Measurements from ENCODE around the gene NTS.

Gene NTS, protein sequence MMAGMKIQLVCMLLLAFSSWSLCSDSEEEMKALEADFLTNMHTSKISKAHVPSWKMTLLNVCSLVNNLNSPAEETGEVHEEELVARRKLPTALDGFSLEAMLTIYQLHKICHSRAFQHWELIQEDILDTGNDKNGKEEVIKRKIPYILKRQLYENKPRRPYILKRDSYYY

DNA sequence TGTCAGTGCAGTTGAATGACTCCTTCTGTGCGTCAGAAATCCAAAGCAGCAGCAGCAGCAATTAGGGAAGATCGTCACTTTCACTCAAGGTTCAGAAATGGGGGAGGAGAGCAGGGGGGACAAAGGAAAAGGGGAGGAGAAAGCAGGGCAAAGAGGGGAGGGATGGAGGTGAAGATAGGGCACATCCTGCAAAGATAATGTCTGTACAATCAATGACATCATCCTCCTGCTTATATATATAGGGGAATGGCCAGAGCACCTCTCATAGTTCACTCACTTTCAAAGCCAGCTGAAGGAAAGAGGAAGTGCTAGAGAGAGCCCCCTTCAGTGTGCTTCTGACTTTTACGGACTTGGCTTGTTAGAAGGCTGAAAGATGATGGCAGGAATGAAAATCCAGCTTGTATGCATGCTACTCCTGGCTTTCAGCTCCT is at the start of gene NTS:
Gene NTS, plus strand, starts transcription at position 265 of the 431 bp plus-strand sequence. Its CDS starts 109 bp downstream, at position 374.
- DNase-seq (ENCODE audit: low read depth), result no peak

DNA sequence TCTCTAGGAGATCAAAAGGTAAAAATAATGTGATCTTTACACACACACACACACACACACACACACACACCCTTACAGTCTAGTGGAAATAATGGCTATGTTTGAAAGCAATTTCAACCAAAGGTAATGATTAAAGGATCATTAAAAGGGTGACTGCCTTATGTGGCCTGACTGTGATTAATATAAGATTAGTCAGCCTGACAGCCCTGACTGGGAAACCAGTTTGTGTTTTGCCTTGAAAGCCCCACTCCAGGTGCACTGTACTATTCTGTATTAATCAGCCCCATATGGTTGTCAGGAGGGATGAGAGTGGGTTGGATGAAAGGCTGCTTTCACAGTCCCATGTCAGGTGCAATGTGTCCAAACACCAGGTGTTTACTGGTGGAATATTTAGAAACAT is 48.3 kb upstream of the NTS start:
- DNase-seq (ENCODE audit: low read depth), result no peak

DNA sequence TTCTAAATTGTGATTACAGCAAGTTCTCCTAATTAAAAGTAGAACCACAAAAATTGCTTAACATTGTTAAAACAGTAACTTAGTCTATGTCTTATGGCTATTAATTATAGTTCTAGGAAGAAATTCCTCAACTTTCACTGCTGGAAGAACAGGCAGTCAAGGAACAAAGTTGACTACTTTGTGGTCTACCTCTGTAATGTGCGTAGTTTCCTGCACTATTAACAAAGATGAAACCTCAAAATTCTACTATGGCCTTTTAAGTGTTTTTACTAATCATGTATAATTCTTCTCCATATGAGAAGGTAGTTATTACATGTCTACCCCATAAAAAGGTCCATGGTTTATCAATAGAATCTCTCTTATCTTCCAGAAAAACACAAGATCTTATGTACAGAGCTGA is 45.5 kb upstream of the NTS start:
- no peak for DNase-seq (ENCODE audit: low read depth)

DNA sequence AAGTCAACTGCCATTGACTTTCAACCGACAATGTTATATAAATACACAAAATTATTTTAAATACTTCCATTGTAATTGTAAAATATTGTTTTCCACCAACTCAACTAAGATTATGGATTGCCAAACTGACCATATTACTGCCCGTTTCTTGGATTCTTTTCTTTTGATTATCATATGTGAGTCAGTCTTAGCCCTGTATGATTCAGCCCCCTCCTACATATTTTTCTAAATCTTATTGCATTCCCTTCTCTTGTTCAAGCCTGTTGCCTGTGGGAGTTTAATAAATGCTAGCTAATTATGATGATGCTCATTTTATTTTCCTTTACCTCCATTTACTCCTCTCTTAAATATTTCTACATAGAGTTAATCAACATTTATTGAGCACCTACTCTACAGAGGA is 44.7 kb upstream of the NTS start:
- DNase-seq (ENCODE audit: low read depth), result no peak

DNA sequence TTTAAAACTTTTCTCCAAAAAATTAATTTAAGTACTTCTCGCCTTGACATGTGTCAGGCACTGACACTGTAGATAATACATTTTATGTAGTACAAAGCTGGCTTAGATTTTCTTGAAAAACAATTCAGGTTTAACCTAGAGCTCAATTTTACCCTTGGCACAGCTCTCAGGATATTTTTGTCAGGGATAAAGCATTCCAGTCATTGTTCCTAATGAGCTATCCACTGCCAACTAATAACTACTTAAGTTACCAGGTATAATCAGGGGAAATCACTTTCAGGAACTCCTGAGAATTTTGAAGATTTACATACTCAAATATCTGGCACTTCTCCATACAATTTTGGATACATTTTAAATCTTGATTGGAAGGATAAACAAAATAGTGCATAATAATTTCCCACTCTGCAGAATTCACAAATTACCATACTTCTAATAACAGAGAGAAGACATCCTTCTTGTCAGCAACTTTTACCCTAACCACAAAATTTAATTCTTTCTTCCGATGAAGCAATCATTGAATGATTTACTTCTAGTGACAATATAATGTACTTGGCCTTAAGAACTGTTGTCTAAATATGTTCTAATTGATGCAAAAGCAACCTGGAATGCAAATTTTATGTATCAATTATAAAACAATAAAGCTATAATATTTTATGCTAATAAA is 42.6 kb upstream of the NTS start:
- no peak for DNase-seq (ENCODE audit: low read depth)

DNA sequence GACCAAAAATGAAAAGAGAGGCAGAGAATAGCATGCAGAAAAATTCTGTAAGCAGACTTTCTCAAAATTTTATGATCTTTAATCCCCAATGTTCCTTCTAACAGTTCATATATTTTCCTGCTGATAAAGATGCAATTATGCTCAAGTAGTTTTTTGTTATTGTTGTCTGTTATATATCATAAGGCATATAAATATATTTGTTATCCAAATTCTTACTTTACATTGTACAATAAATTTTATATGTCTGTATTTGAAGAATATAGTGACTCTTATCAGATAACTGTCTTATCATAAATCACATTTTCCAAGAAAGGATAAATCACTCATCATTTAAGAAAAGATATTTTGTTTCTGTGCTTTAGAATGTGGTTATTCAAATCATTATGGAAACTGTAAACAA is 40.5 kb upstream of the NTS start:
- DNase-seq (ENCODE audit: low read depth), result no peak

DNA sequence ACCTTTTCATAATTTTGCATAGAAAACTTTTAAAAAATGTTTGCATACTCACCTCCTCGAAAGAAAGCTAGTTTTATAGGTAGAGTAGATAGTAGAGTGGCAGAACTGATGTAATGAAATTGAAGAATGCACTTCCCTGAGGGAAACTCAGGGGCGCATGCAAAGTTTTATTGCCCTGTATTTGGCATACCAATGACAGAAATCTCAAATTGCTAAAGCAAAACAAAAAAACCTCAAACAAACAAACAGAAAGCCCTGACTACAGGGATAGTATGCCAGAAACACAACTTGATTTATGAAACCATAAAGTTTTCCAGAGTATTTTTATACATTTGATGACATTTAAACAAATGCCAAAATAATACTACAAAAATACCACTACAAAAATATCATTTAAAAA is 39.7 kb upstream of the NTS start:
- DNase-seq (ENCODE audit: low read depth), result no peak

DNA sequence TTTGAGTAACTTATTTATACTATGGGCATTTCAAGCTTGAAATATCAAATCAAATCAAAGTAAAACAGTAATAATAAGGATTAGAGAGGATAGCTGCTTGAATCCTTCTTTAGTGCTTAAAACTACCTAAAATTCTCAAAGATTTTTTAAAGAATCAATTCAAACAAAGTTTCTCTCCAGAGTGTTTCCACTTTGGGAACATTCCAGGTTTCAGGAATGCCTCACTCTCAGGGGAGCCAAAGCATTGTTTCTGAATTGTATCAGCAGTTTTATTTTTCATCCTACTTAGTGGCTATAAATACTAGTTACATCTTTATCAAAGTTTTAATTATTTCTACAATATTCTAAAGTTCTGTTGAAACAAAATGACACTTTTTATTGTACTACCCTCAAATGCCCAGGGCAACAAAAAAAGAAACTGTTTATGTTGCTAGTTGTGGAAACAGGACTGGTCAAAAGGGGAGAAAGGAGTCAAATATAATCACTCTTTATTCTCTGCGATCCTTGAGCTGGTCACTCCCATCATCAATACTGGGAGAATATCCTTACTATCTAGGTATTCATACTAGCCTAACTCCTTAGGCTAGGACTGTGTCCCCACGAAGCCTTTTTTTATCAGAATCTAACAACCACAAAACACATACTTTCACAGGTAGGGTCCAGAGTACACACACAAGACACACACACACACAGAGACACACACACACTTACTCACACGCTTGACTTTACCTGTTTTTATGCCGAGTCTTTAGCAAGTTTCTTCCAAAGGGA is 38.5 kb upstream of the NTS start:
- DNase-seq (ENCODE audit: low read depth), result no peak

DNA sequence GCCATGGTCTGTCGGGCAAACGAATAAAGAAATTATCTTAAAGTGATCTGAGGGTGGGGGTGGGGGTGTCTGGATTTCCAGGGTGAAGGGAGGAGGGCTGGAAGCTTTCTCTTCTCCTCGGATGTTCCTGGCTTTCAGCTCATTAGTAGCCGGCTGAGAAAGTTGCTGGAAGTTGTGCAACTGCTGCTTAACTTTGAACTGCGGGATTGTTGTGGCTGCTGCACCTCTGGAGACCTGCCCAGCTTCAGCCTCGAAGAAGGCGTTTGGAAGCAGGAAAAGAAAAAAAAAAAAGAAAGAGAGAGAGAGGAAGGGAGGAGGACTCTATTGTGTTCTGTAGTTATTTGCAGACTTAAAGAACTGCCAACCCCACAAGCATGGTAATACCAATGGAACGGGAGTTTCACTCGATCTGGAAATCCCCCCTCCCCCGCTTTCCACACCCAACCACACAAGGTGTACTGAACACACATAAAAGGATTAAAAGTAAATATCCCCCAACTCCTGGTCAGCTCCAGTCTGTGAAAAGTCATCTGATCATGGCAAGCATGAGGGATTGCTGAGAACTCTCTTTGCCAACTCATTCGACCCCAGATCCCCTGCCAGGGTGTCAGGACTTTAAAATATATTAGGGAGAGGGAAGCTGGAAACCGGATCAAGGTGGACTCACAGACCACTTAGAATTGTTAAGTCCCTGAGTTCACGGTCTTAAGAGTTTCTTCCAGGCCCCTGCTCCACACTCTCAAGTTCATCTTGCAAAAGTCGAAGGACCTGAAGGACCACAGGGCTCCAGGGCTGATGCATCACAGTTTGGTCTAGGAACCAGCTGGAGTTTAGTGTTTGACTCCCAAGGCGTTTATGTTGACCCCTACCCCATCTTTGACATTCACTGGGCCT is 37.7 kb upstream of the NTS start, which contains the start of gene RASSF9:
Gene RASSF9, minus strand, starts transcription at position 213 of the 894 bp plus-strand sequence. Its CDS starts 208 bp downstream, at position 5.
- peak; percentile 22 for DNase-seq (ENCODE audit: low read depth)

DNA sequence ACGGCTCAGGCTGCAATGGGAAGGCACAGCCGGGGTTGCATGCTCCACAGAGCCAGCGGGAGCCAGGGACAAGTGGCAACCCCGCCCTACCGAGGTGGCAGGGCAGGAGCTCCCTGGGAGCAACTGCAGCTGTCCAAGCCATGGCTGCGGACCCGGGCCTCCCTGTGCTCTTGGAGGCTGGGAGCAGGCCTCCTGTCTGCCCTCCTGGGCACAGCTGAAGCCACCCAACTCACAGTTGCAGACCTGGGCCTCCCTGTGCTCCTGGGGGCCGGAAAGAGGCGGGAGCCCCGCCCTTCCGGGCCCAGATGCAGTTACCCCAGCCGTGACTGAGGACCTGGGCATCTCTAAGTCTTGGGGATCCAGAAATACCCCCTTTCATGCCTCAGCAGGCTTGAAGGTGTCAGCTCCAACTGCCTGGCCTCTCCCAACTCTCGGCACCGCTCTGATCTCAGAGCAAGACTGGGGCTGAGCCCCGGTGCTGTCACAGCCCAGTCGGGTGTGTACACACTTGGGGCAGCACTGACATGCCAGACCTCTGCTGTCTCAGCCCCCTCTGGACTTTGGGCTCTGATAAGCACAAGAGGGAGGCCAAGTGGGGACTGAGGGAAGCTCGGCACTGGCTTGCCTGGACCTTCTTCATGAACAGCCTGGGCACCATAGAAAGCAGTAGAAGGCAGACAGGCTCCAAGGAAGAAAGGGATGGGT is 30.3 kb upstream of the NTS start:
- DNase-seq (ENCODE audit: low read depth), result no peak

DNA sequence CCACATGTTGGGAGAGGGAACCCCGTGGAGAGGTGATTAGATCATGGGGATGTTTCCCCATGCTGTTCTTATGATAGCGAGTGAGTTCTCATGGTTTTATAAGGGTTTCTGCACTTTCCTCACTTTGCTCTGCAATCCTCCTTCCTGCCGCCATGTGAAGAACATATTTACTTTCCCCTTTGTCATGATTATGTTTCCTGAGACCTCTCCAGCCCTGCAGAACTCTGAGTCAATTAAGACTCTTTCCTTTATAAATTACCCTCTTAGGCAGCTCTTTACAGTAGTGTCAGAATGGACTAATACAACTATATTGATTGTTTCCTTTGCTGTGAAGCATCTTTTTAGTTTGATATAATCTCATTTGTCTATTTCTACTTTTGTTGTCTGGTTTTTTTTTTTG is 24.8 kb upstream of the NTS start:
- DNase-seq (ENCODE audit: low read depth), result no peak

DNA sequence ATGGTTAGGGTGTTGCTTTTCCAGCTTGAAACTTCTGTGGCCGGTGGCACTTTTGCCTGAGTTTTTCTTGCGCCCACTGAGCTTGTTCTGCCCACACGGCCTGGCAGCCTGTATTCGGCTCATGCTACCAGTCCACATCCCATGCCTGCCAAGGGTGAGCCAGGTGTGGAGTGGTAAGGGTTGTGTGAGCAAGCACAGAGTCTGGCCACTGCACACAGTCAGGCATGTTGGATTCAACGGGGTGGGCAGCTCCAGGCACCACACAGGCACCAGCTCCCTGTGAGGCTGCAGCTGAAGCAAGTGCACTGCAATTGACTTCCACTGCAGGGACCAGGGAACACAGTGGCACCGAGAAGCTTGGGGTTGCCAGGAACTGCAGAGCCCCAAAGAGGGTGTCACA is 18.8 kb upstream of the NTS start:
- no peak for DNase-seq (ENCODE audit: low read depth)

DNA sequence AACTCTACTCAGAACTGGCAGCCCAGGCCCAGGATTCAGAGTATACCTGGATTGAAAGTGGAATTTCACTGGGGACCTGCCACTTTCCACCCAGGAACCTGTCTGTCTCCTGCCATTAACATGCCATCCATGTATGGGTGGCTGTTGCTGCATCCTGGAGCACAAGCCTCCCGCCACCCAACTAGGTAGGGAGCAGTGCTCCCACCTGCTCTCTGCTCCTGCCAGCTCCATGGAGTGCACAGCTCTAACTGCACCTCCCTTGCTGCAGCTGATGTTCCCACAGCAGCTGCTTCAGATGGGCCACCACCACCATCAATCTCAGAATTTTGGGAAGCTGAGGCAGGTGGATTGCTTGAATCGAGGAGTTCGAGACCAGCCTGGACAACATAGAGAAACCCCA is 17.1 kb upstream of the NTS start:
- DNase-seq (ENCODE audit: low read depth), result no peak

DNA sequence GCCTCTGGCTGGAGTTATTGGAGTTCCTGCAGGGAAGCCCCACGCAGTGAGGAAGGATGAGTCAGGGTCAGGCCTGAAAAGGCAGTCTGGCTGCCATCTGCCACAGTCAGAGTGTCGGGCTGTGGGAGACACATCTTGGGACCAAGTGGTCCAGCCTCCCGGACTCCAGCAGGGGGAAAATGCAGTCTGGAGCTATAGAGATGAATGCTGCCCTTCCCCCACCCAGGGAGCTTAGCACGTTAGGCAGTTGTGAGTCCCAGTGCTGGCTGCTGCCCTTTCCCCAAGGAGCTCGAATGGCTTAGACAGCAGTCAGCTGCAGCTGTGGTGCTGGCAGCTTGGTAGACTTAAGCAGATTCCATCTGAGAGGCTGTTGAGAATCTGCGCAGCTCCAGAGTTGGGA is 8.2 kb upstream of the NTS start:
- peak; percentile 2 for DNase-seq (ENCODE audit: low read depth)

DNA sequence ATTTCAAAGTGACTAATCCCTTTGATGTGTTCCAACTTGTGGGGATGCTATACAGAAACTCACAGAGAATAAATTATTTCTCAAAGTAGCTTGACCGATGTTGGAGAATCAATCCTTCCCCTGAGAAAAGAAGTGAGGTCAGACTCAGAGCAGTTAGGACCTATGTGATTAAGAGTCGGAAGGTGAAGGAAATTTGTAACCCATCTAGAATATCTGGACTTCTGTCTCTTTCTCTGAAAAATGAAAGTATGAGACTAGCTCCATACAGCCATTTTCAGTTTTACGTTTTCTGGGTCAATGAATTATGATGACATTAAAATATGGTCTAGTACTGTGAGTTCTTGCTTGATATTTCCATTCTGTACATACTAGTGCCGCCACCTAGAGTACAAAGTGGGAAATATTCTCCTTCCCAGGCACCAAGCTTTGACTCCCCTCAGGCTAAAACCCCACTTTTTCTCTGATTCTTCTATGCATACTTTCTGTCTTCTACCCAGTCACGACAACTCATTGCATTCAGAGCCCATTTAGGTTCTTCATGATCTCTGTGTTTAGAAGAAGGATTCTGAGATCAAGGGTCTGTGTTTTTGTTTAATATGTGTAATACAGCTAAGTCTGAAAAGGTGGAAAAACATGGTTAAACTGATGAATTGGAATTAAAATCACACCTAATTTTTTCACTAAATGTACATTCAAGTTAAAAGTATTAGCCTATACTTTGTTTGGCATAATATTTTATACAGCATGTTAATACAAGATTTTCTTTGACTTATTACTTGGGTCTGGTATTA is 6.9 kb upstream of the NTS start:
- peak; percentile 50 for DNase-seq (ENCODE audit: low read depth)

DNA sequence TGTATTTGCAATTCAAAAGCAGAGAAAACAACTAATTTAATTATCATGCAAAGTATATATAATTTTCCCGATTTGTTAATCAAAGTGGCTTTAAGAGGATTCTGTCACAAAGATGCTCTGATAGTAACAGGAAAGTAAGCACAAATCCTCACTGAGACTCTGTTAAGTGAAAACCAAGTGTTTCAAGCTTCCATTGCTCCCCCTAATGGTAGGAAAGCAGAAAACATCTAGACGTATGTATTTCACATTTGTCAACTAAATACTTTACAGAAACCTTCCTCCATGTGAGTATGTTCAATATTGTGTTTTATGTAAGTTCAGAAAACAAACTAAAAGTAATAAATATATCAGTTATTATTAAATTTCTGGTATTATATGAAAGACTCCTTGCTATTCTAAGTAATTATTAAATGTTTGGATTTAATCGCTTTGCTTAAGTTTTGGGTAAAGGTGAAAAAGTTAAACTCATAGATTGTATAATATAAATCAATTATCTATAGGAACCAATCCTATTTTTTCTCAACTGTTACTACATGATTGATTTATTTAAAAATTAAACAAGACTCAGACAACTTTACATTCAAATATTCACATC is 1.5 kb upstream of the NTS start:
- DNase-seq (ENCODE audit: low read depth), result peak; percentile 56

DNA sequence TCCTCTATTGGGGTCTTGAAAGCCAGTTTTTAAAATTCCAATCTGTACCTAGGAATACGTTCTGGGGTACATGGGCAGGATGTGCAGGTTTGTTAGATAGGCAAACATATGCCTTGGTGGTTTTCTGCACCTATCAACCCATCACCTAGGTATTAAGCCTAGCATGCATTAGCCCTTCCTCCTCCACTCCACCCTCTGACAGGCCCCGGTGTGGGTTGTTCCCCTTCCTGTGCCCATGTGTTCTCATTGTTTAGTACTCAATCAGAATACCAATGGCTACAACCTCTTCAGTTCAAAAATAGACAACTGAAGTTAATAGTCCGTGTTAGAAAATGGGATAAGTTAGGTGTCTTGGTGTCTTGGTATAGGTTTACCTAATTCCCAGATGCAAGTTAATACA is 3.4 kb downstream of the NTS start:
- DNase-seq (ENCODE audit: low read depth), result no peak

DNA sequence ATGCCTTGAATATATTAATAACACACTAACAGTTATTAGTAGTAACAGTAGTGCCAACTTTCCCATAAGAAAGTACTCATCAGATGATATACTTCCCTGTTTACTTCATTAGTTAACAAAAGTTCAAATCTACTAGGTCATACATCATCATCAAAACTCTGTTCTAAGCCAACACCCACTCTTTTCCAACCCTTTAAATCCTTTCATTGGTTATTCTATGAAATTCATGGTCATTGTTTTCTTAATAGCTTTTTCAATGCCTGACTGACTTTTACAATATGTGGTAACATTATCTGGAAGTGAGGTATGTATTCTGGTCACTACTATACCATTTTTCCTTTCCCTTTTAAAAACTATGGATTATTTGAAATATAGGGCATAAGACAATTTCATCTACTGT is 9.7 kb downstream of the NTS start:
- no peak for DNase-seq (ENCODE audit: low read depth)

DNA sequence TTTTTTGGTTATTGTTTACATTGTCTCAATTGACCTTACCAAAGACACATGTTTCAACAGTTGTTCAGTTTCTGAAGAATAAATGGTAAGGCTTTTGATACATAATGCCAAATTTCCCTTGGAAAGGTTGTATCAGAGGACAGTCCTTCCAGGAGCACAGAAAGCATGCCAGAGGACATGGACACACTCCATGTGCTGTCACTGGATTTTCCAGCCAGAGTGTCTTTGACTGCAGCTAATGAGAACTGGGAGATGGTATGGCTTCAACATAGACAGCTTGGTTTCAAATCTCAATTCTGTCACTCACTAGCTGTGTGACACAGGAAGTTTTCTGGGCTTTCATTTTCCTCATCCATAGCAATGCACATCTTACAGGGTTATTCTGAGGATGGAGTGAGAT is 20.6 kb downstream of the NTS start:
- no peak for DNase-seq (ENCODE audit: low read depth)

DNA sequence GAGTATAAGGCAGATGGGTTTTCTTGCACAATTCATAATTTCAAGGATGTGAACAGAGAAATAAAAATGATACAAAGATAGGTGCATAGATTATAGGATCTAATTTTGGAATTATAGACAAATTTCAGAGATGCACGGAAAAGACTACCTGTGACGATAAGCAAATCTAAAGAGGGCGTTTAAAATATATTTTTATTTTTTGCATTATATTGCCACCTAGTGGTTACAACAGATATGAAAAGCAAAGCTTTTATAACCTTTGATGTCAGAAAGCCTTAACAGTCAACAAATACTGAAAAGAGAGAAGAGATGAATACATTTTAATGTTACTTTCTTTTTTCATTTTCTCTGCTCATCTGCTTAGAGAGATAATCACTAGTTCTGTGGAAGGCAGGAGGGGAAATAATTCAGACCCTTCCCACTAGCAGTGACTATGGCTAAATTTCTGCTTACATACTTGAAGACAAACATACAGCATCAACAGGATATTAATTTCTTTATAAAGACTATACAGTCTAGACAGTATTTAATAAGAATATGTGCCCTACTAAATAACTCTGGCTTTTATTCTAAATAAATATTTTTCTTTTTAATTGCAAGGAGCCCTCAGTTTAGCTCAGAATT is 46.3 kb downstream of the NTS start:
- peak; percentile 10 for DNase-seq (ENCODE audit: low read depth)
